ENCODE data around the gene ALDH1A2.

GRCh38 chr15:57947282-57947681 lies 118.2 kb downstream of the ALDH1A2 start:
- TF ChIP-seq SUZ12 (IDR thresholded peaks at IDR 0.05; ENCODE audit: extremely low read depth, insufficient read depth, insufficient read length) (no peak), ZNF274 (IDR thresholded peaks at IDR 0.05; ENCODE audit: low read depth, low read length) (no peak)
